ENCODE data around the gene CPB1. TPM values are rescaled to one million over a fixed set of nuclear protein-coding genes. Genes with fewer than 3 reads are reported as not detected.

CPB1 gene
- total RNA-seq, 1 experiment from 2014 or later: not detected

GRCh38 chr3:148829926-148830325, 2.3 kb downstream of the CPB1 start:
- H3K4me3 Mint-ChIP-seq (ENCODE audit: unreplicated experiment): no peak overlapping the region
- no TSS peak for BruUV-seq (replicated peaks)
- H3K27me3 Mint-ChIP-seq (ENCODE audit: insufficient read depth, unreplicated experiment): peaks cover 72% of the 10 kb centered on the region
- no peak for TF ChIP-seq CTCF (IDR thresholded peaks at IDR 0.05; ENCODE audit: unreplicated experiment)
- no peaks in the 10 kb centered on the region for H3K9me3 Mint-ChIP-seq (ENCODE audit: unreplicated experiment)
- H3K36me3 Mint-ChIP-seq (ENCODE audit: insufficient read depth, unreplicated experiment): no peaks in the 10 kb centered on the region
- ChIA-PET CTCF (no interaction called here), POLR2A (no interaction called here)
- no peaks in the 10 kb centered on the region for H3K4me1 Mint-ChIP-seq (ENCODE audit: insufficient read depth, unreplicated experiment)
- H3K27ac Mint-ChIP-seq (ENCODE audit: low read depth, unreplicated experiment): no peak overlapping the region
- DNase-seq (ENCODE audit: unreplicated experiment): no peak
- intact Hi-C loops (cut with micrococcal nuclease): no loop called here

GRCh38 chr3:148833223-148833622, 5.6 kb downstream of the CPB1 start:
- H3K9me3 Mint-ChIP-seq (ENCODE audit: unreplicated experiment): no peaks in the 10 kb centered on the region
- no peaks in the 10 kb centered on the region for H3K36me3 Mint-ChIP-seq (ENCODE audit: insufficient read depth, unreplicated experiment)
- H3K27me3 Mint-ChIP-seq (ENCODE audit: insufficient read depth, unreplicated experiment): peaks cover 81% of the 10 kb centered on the region
- no peaks in the 10 kb centered on the region for H3K4me1 Mint-ChIP-seq (ENCODE audit: insufficient read depth, unreplicated experiment)
- TF ChIP-seq CTCF (IDR thresholded peaks at IDR 0.05; ENCODE audit: unreplicated experiment): no peak
- H3K27ac Mint-ChIP-seq (ENCODE audit: low read depth, unreplicated experiment): no peak overlapping the region
- H3K4me3 Mint-ChIP-seq (ENCODE audit: unreplicated experiment): no peak overlapping the region
- intact Hi-C loops (cut with micrococcal nuclease): no loop called here
- ChIA-PET POLR2A (no interaction called here), CTCF (interaction anchor here (0.6 kb wide), 1 partner anchor 453 kb away, joined by 4 read pairs; no protein-coding TSS in a partner anchor)
- BruUV-seq (replicated peaks): no TSS peak
- DNase-seq (ENCODE audit: unreplicated experiment): no peak

GRCh38 chr3:148839805-148840204, 12.2 kb downstream of the CPB1 start:
- Mint-ChIP-seq H3K36me3 (ENCODE audit: insufficient read depth, unreplicated experiment) (no peaks in the 10 kb centered on the region), H3K27me3 (ENCODE audit: insufficient read depth, unreplicated experiment) (peaks cover 65% of the 10 kb centered on the region), H3K4me1 (ENCODE audit: insufficient read depth, unreplicated experiment) (no peaks in the 10 kb centered on the region), H3K9me3 (ENCODE audit: unreplicated experiment) (no peaks in the 10 kb centered on the region), H3K4me3 (ENCODE audit: unreplicated experiment) (no peak overlapping the region), H3K27ac (ENCODE audit: low read depth, unreplicated experiment) (no peak overlapping the region)
- no TSS peak for BruUV-seq (replicated peaks)
- TF ChIP-seq CTCF (IDR thresholded peaks at IDR 0.05; ENCODE audit: unreplicated experiment): no peak
- CTCF ChIA-PET: interaction anchor here (0.7 kb wide), 1 partner anchor 106 kb away, joined by 3 read pairs; no protein-coding TSS in a partner anchor
- intact Hi-C loops (cut with micrococcal nuclease): no loop called here
- POLR2A ChIA-PET: no interaction called here
- no peak for DNase-seq (ENCODE audit: unreplicated experiment)

GRCh38 chr3:148840451-148840850, 12.8 kb downstream of the CPB1 start:
- intact Hi-C loops (cut with micrococcal nuclease): no loop called here
- H3K27ac Mint-ChIP-seq (ENCODE audit: low read depth, unreplicated experiment): no peak overlapping the region

More at GRCh38 chr3:148840451-148840850, 12.8 kb downstream of the CPB1 start:
- Mint-ChIP-seq H3K36me3 (ENCODE audit: insufficient read depth, unreplicated experiment) (no peaks in the 10 kb centered on the region), H3K4me1 (ENCODE audit: insufficient read depth, unreplicated experiment) (no peaks in the 10 kb centered on the region), H3K4me3 (ENCODE audit: unreplicated experiment) (no peak overlapping the region), H3K27me3 (ENCODE audit: insufficient read depth, unreplicated experiment) (peaks cover 59% of the 10 kb centered on the region), H3K9me3 (ENCODE audit: unreplicated experiment) (no peaks in the 10 kb centered on the region)
- TF ChIP-seq CTCF (IDR thresholded peaks at IDR 0.05; ENCODE audit: unreplicated experiment): no peak
- BruUV-seq (replicated peaks): no TSS peak
- ChIA-PET POLR2A (no interaction called here), CTCF (interaction anchor here (0.7 kb wide), 1 partner anchor 105 kb away, joined by 3 read pairs; no protein-coding TSS in a partner anchor)
- no peak for DNase-seq (ENCODE audit: unreplicated experiment)
